Measurements from ENCODE around the gene SLC35F3. TPM values are rescaled to one million over a fixed set of nuclear protein-coding genes. Genes with fewer than 3 reads are reported as not detected.

The SLC35F3 gene
- total RNA-seq, 8 experiments from 2014 or later = 0.46 to 2.1 (median 0.71) TPM; not detected in 3

- ATAC-seq (replicated peaks in 6 of 8) = peak in 1 of 8 experiments; percentile 30
- 6 to 92% (median 67%) methylated on average over 1 to 3 of the region's 3 CpGs; no CpG with 5 or more reads in 1 of the 10 experiments for WGBS, 10 experiments
- Histone ChIP-seq H3K4me1 (replicated peaks in 1 of 2) (peaks cover 8 to 10% of the 10 kb centered on the region in 2 donors), H3K4me3 (no peak overlapping the region), H3K27ac (no peak overlapping the region)
- in situ Hi-C loops (cut with MboI; ENCODE audit: low pct_unique_long_range_greater_than_20kb in 2 of 9, low sequenced_read_pairs in 9 of 9, unreplicated experiment in 9 of 9) = no loop called here
These were observed 184.9 kb downstream of the SLC35F3 start for GRCh38 chr1:234089396-234089795.

GRCh38 chr1:234090212-234091064 lies 186.0 kb downstream of the SLC35F3 start:
- H3K27ac ChIP-seq = no peak overlapping the region
- peaks cover 12 to 13% of the 10 kb centered on the region in 2 donors for H3K4me1 ChIP-seq (replicated peaks in 1 of 2)
- no peak overlapping the region for H3K4me3 ChIP-seq
- in situ Hi-C loops (cut with MboI; ENCODE audit: low pct_unique_long_range_greater_than_20kb in 2 of 9, low sequenced_read_pairs in 9 of 9, unreplicated experiment in 9 of 9) = no loop called here
- ATAC-seq (replicated peaks in 6 of 8) = no peak
- WGBS, 10 experiments = 6 to 100% (median 86%) methylated on average over 1 to 8 of the region's 8 CpGs; no CpG with 5 or more reads in 1 of the 10 experiments

- no peak for ATAC-seq (replicated peaks in 6 of 8)
These were observed 186.6 kb downstream of the SLC35F3 start for GRCh38 chr1:234091065-234091401.

GRCh38 chr1:234091876-234092275 lies 187.4 kb downstream of the SLC35F3 start:
- 50 to 100% (median 88%) methylated on average over 1 to 2 of the region's 2 CpGs; no CpG with 5 or more reads in 5 of the 10 experiments for WGBS, 10 experiments
- peaks cover 18 to 20% of the 10 kb centered on the region in 2 donors for H3K4me1 ChIP-seq (replicated peaks in 1 of 2)
- H3K4me3 ChIP-seq = no peak overlapping the region
- no peak overlapping the region for H3K27ac ChIP-seq
- no peak for ATAC-seq (replicated peaks in 6 of 8)
- in situ Hi-C loops (cut with MboI; ENCODE audit: low pct_unique_long_range_greater_than_20kb in 2 of 9, low sequenced_read_pairs in 9 of 9, unreplicated experiment in 9 of 9) = no loop called here

More at GRCh38 chr1:234091065-234091401, 186.6 kb downstream of the SLC35F3 start:
- WGBS, 10 experiments = 0 to 100% (median 76%) methylated on average over 1 to 2 of the region's 2 CpGs
- Histone ChIP-seq H3K4me1 (replicated peaks in 1 of 2) (peaks cover 12 to 13% of the 10 kb centered on the region in 2 donors), H3K27ac (no peak overlapping the region), H3K4me3 (no peak overlapping the region)
- in situ Hi-C loops (cut with MboI; ENCODE audit: low pct_unique_long_range_greater_than_20kb in 2 of 9, low sequenced_read_pairs in 9 of 9, unreplicated experiment in 9 of 9) = no loop called here

- WGBS, 10 experiments = 0 to 100% (median 90%) methylated on average over 1 of the region's 1 CpG; no CpG with 5 or more reads in 3 of the 10 experiments
- no peak overlapping the region for H3K4me3 ChIP-seq
- in situ Hi-C loops (cut with MboI; ENCODE audit: low pct_unique_long_range_greater_than_20kb in 2 of 9, low sequenced_read_pairs in 9 of 9, unreplicated experiment in 9 of 9) = no loop called here
- no peak for ATAC-seq (replicated peaks in 6 of 8)
- H3K4me1 ChIP-seq (replicated peaks in 1 of 2) = peaks cover 18 to 20% of the 10 kb centered on the region in 2 donors
- no peak overlapping the region for H3K27ac ChIP-seq
These were observed 188.6 kb downstream of the SLC35F3 start for GRCh38 chr1:234093107-234093506.

GRCh38 chr1:234093741-234094140 lies 189.3 kb downstream of the SLC35F3 start:
- H3K4me1 ChIP-seq (replicated peaks in 1 of 2) = peaks cover 18 to 20% of the 10 kb centered on the region in 2 donors
- in situ Hi-C loops (cut with MboI; ENCODE audit: low pct_unique_long_range_greater_than_20kb in 2 of 9, low sequenced_read_pairs in 9 of 9, unreplicated experiment in 9 of 9) = no loop called here
- H3K4me3 ChIP-seq = no peak overlapping the region
- no peak overlapping the region for H3K27ac ChIP-seq
- WGBS, 10 experiments = 0 to 94% (median 69%) methylated on average over 1 to 5 of the region's 5 CpGs; no CpG with 5 or more reads in 1 of the 10 experiments
- ATAC-seq (replicated peaks in 6 of 8) = peak in 4 of 8 experiments; percentile 17 to 73 (median 38)

GRCh38 chr1:234094172-234094571 lies 189.7 kb downstream of the SLC35F3 start:
- in situ Hi-C loops (cut with MboI; ENCODE audit: low pct_unique_long_range_greater_than_20kb in 2 of 9, low sequenced_read_pairs in 9 of 9, unreplicated experiment in 9 of 9) = no loop called here
- ATAC-seq (replicated peaks in 6 of 8) = peak in 4 of 8 experiments; percentile 10 to 76 (median 62)
- Histone ChIP-seq H3K27ac (no peak overlapping the region), H3K4me3 (no peak overlapping the region), H3K4me1 (replicated peaks in 1 of 2) (peaks cover 18 to 20% of the 10 kb centered on the region in 2 donors)
- 0 to 88% (median 60%) methylated on average over 1 of the region's 1 CpG; no CpG with 5 or more reads in 5 of the 10 experiments for WGBS, 10 experiments

- H3K4me1 ChIP-seq (replicated peaks in 1 of 2) = peaks cover 18 to 20% of the 10 kb centered on the region in 2 donors
- ATAC-seq (replicated peaks in 6 of 8) = no peak
- H3K27ac ChIP-seq = no peak overlapping the region
- WGBS, 10 experiments = 5 to 77% (median 49%) methylated on average over 2 to 7 of the region's 7 CpGs; no CpG with 5 or more reads in 1 of the 10 experiments
- in situ Hi-C loops (cut with MboI; ENCODE audit: low pct_unique_long_range_greater_than_20kb in 2 of 9, low sequenced_read_pairs in 9 of 9, unreplicated experiment in 9 of 9) = no loop called here
- H3K4me3 ChIP-seq = no peak overlapping the region
These were observed 191.8 kb downstream of the SLC35F3 start for GRCh38 chr1:234096161-234096770.

- ATAC-seq (replicated peaks in 6 of 8) = no peak
These were observed 198.1 kb downstream of the SLC35F3 start for GRCh38 chr1:234102583-234102982.

GRCh38 chr1:234103198-234103597 lies 198.7 kb downstream of the SLC35F3 start:
- 0 to 100% (median 67%) methylated on average over 1 of the region's 3 CpGs; no CpG with 5 or more reads in 6 of the 10 experiments for WGBS, 10 experiments
- no peak for ATAC-seq (replicated peaks in 6 of 8)
- in situ Hi-C loops (cut with MboI; ENCODE audit: low pct_unique_long_range_greater_than_20kb in 2 of 9, low sequenced_read_pairs in 9 of 9, unreplicated experiment in 9 of 9) = loop anchor here in 4 of 9 experiments (25.0 kb wide), 4 partner anchors 209 to 984 kb away; no protein-coding TSS in a partner anchor
- Histone ChIP-seq H3K27ac (no peak overlapping the region), H3K4me1 (replicated peaks in 1 of 2) (no peaks in the 10 kb centered on the region), H3K4me3 (no peak overlapping the region)

More at GRCh38 chr1:234102583-234102982, 198.1 kb downstream of the SLC35F3 start:
- Histone ChIP-seq H3K4me1 (replicated peaks in 1 of 2) (no peaks in the 10 kb centered on the region), H3K4me3 (no peak overlapping the region), H3K27ac (no peak overlapping the region)
- in situ Hi-C loops (cut with MboI; ENCODE audit: low pct_unique_long_range_greater_than_20kb in 2 of 9, low sequenced_read_pairs in 9 of 9, unreplicated experiment in 9 of 9) = loop anchor here in 4 of 9 experiments (25.0 kb wide), 4 partner anchors 210 to 985 kb away; no protein-coding TSS in a partner anchor
- whole genome bisulfite sequencing, 10 experiments = 0 to 80% (median 40%) methylated on average over 1 to 8 of the region's 8 CpGs

- 0 to 92% (median 70%) methylated on average over 1 to 2 of the region's 2 CpGs; no CpG with 5 or more reads in 1 of the 10 experiments for WGBS, 10 experiments
- in situ Hi-C loops (cut with MboI; ENCODE audit: low pct_unique_long_range_greater_than_20kb in 2 of 9, low sequenced_read_pairs in 9 of 9, unreplicated experiment in 9 of 9) = loop anchor here in 4 of 9 experiments (25.0 kb wide), 4 partner anchors 206 to 981 kb away; no protein-coding TSS in a partner anchor
- no peak overlapping the region for H3K27ac ChIP-seq
- no peak overlapping the region for H3K4me3 ChIP-seq
- ATAC-seq (replicated peaks in 6 of 8) = no peak
- no peaks in the 10 kb centered on the region for H3K4me1 ChIP-seq (replicated peaks in 1 of 2)
These were observed 201.6 kb downstream of the SLC35F3 start for GRCh38 chr1:234106032-234106431.

GRCh38 chr1:234107416-234108021 lies 203.0 kb downstream of the SLC35F3 start:
- no peak overlapping the region for H3K27ac ChIP-seq
- WGBS, 10 experiments = 19 to 93% (median 81%) methylated on average over 1 to 3 of the region's 3 CpGs
- H3K4me1 ChIP-seq (replicated peaks in 1 of 2) = no peaks in the 10 kb centered on the region
- in situ Hi-C loops (cut with MboI; ENCODE audit: low pct_unique_long_range_greater_than_20kb in 2 of 9, low sequenced_read_pairs in 9 of 9, unreplicated experiment in 9 of 9) = loop anchor here in 4 of 9 experiments (25.0 kb wide), 4 partner anchors 205 to 980 kb away; no protein-coding TSS in a partner anchor
- H3K4me3 ChIP-seq = no peak overlapping the region
- peak in 1 of 8 experiments; percentile 64 for ATAC-seq (replicated peaks in 6 of 8)

Measured in motor neuron (in vitro differentiated cells).